GM19463 (cell line): Measurements from ENCODE around the gene BROX.
"Not testable (repeated sequence)": the region's sequence is repeated elsewhere in the genome, so short reads cannot be mapped to it uniquely, and the experiment has no call there.

Experiments used
- ATAC-seq: cut with Tn5 transposase; IDR thresholded peaks from one replicate; pipeline ENCODE4 v1.9.1; 2021; ENCODE audit warnings: mild to moderate bottlenecking, moderate library complexity; ENCODE audit not compliant: unreplicated experiment

The BROX gene, protein sequence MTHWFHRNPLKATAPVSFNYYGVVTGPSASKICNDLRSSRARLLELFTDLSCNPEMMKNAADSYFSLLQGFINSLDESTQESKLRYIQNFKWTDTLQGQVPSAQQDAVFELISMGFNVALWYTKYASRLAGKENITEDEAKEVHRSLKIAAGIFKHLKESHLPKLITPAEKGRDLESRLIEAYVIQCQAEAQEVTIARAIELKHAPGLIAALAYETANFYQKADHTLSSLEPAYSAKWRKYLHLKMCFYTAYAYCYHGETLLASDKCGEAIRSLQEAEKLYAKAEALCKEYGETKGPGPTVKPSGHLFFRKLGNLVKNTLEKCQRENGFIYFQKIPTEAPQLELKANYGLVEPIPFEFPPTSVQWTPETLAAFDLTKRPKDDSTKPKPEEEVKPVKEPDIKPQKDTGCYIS

DNA sequence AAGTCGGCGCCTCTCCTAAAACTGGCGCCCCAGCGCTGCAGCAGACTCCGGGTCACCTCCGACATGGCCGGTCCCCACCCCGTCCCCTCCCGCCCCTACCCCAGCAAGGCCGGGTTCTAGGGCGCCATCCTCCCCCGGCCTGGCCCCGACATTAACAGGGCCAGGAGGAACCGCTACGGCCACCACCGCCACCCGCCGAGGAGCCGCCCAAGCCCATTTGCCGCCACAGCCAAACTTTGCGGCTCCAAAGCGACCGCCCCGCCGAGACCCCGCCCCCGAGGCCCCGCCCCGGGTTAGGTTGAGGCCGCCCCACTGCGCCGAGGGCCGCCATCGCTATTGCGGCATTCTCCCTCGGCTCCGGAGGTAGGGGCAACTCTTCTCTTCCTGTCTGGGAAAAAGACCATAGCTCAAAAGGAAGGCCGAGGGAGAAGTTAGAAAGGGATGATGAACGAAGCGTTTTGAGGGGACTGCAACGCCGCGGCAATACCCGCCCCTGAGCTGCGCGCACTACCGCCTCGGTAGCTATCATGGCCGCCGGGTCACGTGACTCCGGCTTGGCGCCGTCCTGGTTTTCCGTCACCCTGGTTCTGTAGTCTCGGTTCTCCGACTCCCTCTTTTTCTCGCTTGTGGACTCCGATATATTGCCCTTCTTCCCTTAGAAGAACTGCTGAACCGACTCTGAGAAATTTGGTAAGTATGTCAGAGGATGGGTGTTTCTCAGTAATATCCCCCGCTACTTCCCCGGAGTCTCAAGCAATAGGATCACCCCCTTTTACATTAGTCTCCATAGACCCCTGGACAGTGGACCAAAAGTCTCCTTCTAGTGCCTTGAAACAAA is at the start of gene BROX, which contains the start of gene AIDA:
Gene BROX (plus strand): TSS at position 312 of the 838 bp plus-strand sequence. CDS start 3,136 bp downstream, outside the sequence.
Gene AIDA (minus strand): TSS at position 239 of the 838 bp plus-strand sequence. CDS start 174 bp downstream, at position 65.
- peak; percentile 71 for ATAC-seq

DNA sequence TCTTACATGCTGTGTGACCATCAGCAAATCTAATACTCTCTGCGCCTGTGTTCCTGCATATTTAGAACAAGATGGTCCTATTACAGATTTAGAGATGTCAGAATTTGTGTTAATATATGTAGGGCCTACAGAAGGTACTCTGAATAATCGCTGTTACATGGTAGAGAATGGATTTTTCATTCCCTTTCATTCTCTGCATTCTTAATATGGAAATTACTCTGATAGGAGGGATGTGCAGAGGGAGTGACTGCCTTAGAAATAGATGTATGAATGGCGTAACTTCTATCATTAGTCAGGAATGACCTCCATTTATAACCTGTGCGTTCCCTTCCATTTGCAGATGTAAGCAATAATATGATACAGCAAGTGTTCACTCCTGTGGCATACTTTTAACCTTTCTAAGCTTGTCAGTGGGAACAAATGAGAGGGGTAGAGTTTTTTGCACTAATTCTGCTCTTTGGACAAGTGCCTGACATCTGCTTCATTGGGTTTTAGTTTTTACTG is 48.9 kb upstream of the BROX start:
- no peak for ATAC-seq

DNA sequence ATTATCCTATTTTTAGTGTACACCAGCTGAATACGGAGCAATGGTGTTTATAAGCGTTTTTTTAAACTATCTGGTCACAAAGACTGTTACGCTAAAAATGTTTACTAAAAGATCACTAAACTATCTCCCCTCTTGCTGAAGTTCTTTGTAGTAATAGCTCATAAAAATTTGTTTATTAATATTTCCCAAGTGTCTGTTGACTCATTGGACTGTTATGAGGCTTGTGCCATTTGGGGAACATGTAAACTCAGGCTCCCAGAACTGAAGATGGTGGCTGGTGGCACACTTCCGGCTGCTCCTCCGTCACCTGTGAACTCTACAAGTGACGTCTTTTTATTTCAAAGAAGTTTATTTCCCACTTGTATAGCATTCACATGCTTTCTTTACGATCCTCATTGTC is 46.4 kb upstream of the BROX start:
- ATAC-seq: no peak

DNA sequence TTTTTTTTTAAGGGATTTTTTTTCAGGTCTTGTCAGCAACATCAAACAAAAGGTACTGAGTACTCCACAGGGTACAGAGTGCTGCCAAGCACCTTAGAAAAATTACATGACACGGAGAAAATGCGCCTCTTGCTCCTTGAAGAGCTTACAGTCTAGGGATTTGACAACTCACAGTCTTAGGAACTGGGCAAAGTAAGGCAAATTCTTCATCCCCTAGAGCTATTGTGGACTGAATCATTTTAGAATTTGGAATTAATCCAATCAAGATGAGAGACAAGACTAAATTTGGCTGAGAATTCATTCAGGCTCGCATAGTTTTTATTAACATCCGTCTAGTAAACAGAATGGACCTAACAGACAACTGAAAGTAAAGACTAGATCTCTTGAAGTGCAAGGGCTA is 44.2 kb upstream of the BROX start:
- ATAC-seq: not testable (repeated sequence)

DNA sequence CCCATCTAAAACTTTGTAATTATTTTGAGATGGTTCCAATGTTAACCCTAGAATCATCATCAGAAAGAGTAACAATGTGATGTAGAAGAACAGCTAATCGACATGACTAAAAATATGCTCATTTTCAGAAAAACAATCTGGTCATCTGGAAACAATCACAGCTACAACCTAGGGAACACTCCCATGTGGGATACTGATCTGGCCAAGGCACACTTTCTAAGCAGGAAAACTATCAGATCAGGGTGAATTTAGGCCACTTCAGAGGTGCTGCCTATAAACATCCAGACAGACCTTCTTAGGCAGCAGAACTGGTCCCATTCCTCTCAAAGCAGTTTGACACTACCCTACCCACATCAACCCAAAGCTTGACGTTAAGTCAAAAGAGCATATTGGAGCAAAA is 43.3 kb upstream of the BROX start:
- ATAC-seq: not testable (repeated sequence)

DNA sequence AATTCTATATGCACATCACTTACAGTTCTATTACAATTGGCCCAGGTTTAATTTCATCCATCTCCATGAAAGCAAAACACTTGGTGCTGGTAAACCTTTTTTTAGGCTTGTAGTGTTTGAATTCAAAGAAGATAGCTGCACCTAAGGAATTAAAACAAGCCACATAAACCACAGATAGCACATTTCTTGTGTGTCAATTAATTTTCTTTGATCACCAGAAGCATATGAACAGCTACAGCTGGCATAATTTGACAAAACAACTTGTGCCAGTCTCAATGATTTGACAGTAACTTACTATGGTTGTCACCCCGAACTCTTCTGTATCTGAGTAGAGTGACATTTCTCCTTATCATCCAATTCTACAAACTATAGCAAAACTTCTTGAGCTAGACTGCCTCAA is 42.3 kb upstream of the BROX start:
- no peak for ATAC-seq

DNA sequence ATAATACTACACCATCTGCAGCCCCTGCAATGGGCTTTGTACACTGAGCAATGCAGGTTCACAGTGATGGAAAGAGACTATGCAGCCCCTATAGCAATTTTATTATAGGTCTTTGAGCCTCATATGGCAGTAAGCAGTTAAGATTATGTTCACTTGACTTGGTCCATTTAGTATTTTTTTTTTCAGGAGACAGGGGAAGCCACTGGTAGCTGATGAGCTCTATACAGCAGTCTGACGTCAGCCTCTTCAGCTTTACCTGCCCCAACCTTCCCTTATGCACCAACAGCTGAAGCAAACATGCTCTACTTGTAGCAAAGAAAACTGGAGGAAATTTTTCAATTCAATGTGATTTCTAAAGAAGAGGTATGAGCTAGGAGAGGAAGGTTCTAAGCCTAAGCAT is 32.3 kb upstream of the BROX start:
- ATAC-seq: no peak

DNA sequence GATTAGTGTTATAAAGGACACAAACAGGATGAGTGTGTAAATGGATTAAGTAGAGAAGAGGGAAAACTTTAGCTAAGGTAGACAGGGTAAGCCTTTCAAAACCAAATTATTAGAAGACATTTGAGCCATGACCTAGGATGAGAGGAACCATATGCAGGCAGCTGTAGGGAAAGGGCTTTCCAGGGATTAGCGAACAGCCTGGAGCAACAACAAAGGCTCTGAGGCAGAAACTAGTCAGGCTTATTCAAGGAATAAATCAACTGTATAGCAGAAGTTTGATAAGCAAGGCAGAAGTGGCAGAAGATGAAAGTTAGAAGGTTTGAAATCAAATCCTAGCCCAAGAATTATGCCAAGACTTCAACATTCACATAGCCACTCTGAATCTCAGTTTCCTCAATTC is 21.3 kb upstream of the BROX start:
- no peak for ATAC-seq

DNA sequence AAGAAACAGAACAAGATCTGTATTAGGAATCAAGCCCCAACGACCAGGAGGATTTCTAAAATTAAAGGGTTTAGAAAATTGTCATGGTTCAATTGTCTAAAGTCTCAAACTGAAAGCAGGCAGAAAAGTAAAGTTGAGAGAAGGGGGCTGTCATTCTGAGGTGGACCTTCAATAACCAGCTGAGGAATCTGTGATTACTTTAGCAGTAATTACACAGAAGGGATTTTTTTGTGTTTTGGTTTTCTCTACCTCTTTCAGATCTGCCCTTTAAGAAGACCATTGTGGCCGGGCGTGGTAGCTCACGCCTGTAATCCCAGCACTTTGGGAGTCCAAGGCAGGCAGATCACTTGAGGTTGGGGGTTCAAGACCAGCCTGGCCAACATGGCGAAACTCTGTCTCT is 17.4 kb upstream of the BROX start:
- ATAC-seq: no peak

DNA sequence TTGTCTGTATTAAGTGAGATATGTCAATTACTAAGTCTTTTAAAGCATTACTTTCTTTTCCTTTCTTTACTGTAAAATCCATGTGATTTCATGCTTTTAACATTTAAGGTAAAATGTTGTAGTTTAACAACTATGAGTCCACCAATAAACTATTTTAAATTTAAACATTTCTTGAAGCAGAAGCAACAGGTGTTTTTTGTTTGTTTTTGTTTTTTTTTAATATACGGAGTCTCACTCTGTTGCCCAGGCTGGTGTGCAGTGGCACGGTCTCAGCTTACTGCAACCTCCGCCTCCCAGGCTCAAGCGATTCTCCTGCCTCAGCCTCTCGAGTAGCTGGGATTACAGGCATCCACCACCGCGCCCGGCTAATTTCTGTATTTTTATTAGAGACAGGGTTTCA is 15.6 kb upstream of the BROX start:
- no peak for ATAC-seq

DNA sequence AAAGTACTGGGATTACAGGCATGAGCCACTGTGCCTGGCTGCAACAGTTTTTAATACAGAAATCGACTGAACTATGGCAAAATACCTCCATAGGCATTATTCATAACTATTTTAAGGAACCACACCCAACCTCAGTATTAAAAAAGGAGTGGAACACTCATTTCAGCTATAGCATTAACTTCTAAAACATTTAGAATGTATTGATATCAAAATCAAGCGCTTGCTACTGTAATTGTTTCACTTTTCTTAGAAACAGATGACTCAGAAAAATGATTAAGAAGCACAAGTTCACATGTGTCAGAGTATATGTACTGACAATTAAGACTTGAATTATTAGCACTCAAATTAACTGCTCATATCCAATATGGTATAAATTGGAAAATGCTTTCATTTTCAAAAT is 15.2 kb upstream of the BROX start:
- no peak for ATAC-seq

DNA sequence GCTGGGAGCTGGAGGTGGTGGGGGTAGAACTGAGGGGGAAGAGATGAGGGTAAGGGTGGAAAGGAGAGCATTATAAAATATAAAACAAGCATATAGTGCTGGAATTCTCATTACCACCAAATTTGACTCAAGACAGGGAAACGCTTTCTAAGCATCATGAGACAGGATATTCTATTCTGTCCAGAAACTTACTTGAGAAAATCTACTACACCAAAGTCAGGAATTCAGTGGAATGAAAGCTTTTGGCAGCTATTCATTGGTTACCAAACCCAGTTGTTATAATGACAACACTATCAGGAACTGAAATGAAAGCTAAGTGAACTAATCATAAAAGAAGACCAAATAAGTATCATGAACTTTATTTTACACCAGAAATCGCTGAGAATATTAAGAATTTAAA is 14.5 kb upstream of the BROX start:
- ATAC-seq: no peak

DNA sequence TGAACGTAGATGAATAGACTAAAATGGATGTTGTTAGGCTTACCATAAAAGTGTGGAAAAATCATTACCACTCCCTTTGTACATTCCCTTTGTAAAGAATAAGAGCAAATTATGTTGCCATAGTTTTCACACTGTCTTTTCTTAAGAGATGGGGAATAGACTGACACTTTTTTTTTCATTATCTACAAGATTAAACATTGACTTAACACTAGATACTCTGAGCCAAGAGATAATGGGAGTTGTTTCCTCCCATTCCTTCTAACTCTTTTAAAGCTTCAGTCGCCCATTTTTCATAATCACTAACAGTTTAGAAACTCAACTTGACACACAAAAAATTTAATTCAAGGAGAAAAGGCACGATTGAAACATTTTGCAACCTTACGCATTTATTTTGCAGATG is 10.2 kb upstream of the BROX start:
- ATAC-seq: no peak

DNA sequence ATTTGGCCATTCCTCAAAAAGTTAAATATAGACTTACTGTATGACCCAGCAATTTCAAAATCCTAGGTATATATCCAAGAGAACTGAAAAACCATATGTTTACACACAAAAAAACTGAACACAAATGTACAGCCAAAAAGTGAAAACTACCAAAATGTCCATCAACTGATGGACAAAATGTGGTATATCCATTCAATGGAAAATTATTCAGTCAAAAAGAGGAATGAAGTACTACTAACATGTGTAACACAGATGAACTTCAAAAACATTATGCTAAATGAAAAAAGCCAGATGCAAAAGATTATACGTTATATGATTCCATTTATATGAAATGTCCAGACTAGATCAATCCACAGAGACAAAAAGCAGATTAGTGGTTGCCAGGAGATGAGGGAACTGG is 8.1 kb upstream of the BROX start:
- no peak for ATAC-seq

DNA sequence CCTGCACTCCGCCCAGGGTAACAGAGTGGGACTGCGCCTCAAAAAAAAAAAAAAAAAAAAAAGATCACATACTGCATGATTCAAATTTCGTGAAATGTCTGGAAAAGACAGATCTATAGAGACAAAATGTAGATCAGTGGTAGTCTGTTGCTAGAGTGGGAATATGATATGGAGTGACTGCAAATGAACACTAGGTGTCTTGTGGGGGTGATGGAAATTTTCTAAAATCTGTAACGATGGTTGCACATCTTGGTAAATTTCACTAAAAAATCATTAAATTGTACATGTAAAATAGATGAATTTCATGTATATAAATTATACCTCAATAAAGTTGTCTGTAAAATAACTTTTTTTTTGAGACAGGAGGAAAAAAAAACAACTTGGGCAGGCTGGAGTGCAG is 5.5 kb upstream of the BROX start:
- no peak for ATAC-seq

DNA sequence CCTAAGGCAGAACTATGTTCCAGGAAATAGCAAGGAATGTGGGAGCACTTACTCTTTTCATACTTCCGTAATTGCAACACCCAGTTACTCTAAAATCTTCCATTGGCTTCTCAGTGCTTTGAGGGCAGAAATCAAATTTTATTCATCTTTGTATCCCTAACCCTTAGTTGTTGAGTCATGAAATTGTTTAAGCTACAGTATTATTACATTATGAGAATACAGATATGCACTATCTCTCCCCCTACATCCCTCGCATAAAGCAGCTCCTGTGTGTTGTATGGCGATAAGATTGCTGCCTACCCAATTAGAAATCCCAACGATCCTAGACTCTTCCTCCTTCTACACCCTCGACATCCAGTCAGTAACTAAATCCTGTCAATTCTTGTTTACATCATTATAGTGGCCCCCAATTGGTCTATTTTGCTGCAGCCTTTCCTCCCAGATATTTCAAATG is 2.6 kb upstream of the BROX start:
- ATAC-seq: no peak

DNA sequence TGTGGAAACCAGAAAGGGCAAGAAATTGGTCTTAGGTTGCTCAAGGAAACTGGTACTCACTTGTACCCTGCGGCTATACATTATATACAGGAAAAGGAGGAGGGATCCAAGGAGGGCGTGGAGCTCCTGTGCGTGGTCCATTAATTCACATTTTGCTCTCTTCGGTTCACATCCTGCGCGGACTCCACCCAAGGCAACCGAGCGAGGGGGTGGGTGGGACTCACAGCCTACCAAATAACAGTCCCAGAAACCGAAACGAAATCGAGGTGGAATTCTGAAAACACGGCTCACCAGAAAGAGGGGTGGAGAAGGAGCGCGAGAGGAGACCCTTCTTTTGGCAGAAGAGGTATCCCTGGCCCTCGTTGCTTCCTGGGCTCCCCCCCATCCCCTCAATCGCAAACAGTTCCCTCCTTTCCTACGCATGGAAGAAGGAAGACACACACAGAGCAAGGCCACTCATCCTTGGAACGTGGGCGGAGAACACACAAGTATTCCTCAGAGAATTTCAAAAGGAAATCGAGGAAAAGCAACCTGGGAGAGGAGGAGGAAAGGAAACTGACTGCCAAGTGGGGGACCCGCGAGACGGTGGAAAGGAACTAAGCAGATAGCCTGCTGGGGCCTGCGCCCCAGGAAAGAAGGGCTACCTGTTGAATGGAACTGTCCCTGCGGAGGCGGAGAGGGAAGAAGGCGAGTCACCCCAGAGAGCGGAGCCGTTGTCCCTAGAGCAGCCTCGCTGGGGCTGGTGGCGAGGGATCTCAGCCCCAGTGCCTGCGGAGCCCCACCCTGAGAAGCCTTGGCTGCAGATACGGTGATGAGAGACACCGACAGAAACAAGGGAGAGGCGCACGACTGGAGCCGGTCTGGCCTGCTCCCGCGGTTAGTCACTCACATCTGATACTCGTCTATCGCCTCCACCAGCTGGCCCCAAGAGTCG is 778 bp upstream of the BROX start:
- peak; percentile 29 for ATAC-seq

DNA sequence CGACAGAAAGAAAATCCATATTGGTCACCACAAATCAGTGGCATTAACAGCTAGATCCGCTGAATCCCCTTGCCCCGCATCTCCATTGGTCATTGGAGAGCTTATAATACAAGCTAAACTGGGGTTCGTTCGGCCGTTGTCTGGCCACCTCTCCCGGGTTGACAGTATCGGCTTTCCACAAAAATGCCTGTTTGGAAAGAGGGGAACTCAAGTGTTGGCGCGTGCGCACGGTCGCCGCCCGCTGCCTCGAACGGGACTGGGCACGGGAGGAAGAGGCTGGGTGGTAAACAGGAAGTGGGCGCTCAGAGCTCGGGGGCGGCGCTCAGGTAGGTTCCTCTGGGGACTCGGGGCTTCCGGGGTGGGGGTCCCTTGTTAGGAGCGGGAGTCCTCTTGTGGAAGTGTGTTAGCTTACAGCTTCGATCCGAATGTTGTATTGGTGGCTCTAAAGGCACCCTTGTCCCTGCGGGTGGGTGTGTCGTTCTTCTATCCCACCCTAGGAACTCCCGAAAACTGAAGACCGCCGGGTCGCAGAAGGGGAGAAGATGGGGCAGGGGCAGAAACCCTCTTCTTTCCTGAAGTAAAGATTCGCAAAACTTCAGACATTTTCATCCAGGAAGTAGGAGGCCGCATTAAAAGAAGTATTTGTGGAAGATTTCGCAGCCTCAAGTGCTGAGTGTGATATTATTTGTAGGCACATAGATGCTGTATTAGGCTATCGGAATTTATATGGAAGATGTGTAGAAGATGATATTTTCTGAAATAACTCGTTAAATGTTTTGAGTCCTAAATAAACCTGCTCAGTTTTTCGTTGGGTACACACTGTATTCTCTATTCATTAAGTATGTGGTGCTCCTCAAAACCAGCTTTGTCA is 962 bp downstream of the BROX start:
- ATAC-seq: peak; percentile 67

DNA sequence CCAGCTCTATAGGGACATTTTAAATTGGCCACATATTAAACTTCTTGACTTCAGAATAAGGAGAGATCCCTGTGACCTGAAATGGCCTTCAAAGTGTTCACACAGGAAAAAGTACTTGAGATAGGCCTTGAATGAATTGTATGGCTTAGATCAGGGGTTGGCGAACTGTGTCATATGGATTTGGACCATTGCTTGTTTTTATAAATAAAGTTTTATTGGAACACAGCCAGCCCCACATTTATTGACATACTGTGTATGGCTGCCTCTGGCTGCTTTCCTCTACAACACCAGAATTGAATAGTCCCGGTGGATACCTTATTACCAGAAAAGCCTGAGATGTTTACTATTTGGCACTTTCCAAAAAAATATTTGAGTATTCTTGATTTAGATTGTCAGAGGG is 4.0 kb downstream of the BROX start:
- ATAC-seq: no peak

DNA sequence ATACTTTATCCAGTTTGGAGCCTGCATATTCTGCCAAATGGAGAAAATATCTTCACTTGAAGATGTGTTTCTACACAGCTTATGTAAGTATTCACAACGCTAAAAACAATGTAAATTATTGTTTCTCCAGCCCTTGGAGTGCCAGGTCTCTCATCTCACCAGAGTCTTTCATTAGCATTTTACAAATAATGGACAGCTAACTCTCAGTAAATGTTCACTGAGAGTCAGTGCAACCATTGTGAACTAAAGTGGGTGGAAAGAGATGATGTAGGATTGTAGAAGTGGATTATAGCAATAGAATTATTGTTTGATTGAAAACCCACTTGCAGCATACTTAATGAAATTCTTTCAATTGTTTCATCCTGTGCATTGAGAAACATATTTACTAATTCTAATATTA is 16.4 kb downstream of the BROX start:
- no peak for ATAC-seq
